AG09319 (cell line): ENCODE data around the gene FITM2.
A peak's percentile ranks its signal among the peaks of the same experiment; 100 is the strongest.

Experiments
- DNase-seq: peaks from one replicate; pipeline ENCODE4 v3.0.0-alpha.2; 2010; ENCODE audit warnings: low read depth; ENCODE audit errors: extremely low read depth
- TF ChIP-seq, protein P1 (sequence below): IDR thresholded peaks from 2 replicates; pipeline ENCODE4 v1.5.1; 2011; ENCODE audit warnings: low read depth, mild to moderate bottlenecking, inconsistent platforms, low read length, moderate library complexity

The FITM2 gene, protein sequence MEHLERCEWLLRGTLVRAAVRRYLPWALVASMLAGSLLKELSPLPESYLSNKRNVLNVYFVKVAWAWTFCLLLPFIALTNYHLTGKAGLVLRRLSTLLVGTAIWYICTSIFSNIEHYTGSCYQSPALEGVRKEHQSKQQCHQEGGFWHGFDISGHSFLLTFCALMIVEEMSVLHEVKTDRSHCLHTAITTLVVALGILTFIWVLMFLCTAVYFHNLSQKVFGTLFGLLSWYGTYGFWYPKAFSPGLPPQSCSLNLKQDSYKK

DNA sequence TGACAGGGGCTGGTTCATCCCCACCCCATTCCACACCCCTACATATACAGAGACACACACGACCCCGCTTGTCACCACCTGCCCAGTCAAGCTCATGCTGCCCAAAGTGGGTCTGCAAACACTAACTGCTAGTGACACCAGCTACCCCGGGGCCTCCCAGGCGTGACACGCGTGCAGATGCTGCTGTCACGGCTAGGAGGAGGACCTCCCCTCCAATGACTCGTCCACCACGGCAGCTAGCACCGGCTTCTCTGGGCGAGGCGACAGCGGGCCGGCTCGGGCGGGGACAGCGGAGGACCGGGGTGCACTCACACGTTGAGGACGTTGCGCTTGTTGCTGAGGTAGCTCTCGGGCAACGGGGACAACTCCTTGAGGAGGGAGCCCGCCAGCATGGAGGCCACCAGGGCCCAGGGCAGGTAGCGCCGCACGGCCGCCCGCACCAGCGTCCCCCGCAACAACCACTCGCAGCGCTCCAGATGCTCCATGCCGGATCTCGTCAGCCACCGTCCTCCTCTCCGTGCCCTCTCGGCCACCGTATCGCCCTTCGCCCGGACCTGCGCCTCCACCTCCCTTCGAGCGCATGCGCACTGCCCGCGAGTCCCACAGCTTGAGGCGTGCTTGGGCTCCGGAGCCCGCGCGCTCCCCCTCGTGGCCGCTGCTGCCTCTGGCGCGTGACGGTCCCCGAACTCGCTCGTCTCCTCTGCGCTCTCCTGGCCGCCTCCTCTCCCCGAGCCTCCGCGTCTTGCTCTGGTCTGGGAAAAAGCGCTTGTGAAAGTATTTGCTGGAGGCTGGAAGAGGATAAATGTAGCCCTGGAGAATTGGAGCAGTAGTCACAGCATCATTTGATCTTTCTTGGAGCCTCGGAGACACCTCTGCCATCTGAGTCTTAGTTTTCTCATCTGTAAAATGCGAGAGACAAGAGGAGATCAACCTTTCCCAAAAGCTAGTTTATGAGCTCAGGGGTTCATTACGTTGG lies at the start of gene FITM2:
TSS of gene FITM2 (minus strand) at position 539 of the 976 bp plus-strand sequence. CDS start at position 485, 54 bp downstream.
- peak; percentile 93 for DNase-seq
- TF ChIP-seq, protein P1, sequence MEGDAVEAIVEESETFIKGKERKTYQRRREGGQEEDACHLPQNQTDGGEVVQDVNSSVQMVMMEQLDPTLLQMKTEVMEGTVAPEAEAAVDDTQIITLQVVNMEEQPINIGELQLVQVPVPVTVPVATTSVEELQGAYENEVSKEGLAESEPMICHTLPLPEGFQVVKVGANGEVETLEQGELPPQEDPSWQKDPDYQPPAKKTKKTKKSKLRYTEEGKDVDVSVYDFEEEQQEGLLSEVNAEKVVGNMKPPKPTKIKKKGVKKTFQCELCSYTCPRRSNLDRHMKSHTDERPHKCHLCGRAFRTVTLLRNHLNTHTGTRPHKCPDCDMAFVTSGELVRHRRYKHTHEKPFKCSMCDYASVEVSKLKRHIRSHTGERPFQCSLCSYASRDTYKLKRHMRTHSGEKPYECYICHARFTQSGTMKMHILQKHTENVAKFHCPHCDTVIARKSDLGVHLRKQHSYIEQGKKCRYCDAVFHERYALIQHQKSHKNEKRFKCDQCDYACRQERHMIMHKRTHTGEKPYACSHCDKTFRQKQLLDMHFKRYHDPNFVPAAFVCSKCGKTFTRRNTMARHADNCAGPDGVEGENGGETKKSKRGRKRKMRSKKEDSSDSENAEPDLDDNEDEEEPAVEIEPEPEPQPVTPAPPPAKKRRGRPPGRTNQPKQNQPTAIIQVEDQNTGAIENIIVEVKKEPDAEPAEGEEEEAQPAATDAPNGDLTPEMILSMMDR: peak; percentile 94

DNA sequence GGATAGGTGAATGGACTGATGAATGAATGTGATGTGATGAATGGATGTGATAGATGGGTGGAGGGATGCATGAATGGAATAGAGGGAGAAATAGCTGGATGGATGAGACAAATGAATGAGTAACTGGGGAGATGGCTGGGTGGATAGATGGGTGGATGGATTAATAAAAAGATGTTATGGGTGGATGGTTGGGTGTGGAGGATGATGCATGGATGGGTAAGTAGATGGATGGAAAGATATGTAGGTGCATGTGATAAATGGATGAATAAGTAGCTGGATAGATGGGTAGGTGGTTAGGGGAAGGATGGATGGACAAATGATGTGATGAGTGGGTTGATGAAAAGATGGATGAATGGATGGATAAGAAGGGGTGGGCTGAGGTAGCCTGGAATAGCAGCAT lies 49.2 kb upstream of the FITM2 start:
- DNase-seq: no peak
- TF ChIP-seq, protein P1: no peak

DNA sequence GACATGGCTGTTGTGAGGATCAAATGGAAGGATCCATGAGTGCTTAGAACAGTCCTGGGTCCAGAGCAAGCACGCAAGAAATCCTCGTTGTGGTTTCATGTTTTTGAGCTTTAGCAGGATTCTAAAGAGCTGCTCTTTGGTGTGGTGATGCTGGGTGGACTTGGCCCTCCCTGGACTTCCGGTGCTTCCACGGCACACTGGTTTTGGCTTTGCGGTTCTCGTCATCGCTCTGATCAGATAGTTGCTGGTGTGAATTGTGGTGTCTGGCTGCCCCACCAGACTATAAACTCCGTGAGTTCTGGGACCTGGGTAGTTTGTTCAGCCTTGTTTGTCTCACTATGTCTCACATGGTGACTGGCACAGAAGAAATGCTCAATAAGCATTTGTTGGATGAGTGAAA lies 47.8 kb upstream of the FITM2 start:
- DNase-seq: no peak
- TF ChIP-seq, protein P1: no peak

DNA sequence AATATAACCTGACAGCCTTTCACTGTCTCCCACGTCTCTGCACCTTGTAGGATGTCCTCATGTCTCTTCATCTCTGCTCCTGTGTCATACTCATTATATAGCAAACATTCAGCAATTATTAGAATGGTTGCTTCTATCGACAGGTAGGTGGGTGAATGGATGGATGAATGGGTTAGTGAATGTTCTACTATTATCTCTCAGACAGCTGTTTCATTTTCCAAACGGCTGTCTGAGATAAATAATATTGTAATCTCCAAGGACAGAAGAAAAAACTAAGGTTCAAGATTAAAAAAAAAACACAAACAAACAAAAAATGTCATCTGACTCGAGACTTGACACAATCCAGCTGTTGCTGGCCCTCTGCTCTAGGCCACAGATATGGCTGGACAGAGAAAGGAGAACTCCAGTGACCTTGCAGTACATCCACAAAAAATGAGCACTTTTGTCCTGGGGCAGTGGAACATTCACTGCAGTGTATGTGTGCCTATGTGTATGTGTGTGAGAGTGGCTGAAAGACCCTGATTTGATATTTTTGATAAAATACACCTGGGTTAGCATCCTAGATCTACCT lies 46.6 kb upstream of the FITM2 start:
- DNase-seq: no peak
- TF ChIP-seq, protein P1: no peak

DNA sequence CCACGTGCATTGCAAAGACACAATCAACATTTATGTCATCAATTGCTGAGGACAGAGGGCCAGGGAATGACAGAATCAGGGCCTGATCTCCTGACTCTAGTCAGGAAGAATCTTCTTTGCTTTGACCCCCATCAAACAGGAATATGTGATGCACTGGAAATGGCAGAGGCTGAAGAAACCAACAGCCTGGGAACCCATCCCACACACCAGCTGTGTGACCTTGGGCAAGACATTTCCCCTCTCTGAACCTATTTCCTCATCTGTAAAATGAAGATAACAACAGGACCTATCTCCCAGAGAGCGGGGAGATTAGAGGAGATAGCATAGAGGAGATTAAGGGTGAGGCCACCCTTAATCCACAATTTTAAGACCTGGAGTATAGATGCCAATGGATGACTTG lies 46.0 kb upstream of the FITM2 start:
- no peak for DNase-seq
- TF ChIP-seq, protein P1: no peak

DNA sequence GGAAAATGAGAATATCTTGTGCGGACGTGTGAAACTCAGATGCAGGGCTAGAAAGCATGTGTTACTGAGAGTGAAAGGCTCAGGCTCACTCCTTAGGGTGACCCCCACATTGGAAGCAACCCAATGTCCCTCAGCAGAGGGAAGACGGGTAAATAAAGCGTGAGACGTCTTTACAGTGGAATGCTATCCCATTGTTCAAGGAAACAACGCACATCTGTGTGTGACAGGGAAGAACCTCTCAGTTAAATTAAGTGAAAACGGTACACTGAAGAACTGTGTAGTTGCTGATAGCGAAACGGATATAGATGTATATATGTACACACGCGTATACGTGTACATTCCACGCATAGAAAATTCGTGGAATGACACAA lies 45.3 kb upstream of the FITM2 start:
- no peak for DNase-seq
- TF ChIP-seq, protein P1: no peak
